PC-3 (cell line): ENCODE data around the gene SLC15A4.

Experiments
- EZH2 ChIP-seq: fragments of 300-600 bp; sonication (generic); IDR thresholded peaks from one replicate; pipeline ENCODE4 v1.6.1; 2017; ENCODE audit warnings: antibody characterized with exemption, mild to moderate bottlenecking, low read length; ENCODE audit not compliant: unreplicated experiment
- TF ChIP-seq, protein P1 (sequence below): fragments of 300-600 bp; sonication (generic); conservative IDR thresholded peaks from 2 replicates; pipeline ENCODE4 v1.5.1; 2017; ENCODE audit warnings: antibody characterized with exemption, low read depth, mild to moderate bottlenecking, low read length

DNA sequence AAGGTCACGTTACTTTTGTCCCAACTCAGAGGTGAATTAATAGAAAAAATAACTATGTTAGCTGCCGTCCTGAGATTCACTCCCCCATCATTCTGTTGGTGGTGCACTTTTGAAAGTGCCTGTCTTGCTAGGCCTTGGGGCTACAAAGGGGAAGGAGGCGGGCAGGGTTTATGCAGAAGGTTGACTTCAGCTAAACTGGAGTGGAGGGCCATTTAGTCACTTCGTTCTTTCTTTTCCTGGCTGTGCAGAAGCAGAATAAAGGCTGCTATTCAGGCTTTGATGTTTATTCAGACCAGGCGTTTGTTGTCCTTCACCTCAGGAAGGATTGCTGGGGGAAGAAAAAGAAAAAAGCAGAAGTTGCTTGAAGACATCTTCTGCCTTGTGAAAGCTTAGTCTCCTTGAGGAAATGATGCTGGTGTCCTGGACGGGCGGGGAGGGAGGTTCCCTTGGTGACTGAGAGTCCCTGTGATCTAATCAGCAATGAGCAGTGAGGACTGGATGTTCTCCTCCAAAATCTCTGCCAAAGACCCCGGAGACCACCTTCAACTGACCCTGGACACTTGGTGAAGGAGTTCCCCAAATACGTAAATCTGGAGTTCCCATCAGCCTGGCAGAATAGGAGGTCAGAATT lies 33.5 kb upstream of the SLC15A4 start:
- TF ChIP-seq, protein P1, sequence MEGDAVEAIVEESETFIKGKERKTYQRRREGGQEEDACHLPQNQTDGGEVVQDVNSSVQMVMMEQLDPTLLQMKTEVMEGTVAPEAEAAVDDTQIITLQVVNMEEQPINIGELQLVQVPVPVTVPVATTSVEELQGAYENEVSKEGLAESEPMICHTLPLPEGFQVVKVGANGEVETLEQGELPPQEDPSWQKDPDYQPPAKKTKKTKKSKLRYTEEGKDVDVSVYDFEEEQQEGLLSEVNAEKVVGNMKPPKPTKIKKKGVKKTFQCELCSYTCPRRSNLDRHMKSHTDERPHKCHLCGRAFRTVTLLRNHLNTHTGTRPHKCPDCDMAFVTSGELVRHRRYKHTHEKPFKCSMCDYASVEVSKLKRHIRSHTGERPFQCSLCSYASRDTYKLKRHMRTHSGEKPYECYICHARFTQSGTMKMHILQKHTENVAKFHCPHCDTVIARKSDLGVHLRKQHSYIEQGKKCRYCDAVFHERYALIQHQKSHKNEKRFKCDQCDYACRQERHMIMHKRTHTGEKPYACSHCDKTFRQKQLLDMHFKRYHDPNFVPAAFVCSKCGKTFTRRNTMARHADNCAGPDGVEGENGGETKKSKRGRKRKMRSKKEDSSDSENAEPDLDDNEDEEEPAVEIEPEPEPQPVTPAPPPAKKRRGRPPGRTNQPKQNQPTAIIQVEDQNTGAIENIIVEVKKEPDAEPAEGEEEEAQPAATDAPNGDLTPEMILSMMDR: no peak
- no peak for TF ChIP-seq EZH2
